GM18505 (cell line): Measurements from ENCODE around the gene KCNK6.
"Not testable (repeated sequence)": the region's sequence is repeated elsewhere in the genome, so short reads cannot be mapped to it uniquely, and the experiment has no call there.

Source experiments
- ATAC-seq: cut with Tn5 transposase; IDR thresholded peaks from one replicate; pipeline ENCODE4 v1.9.1; 2021; ENCODE audit not compliant: unreplicated experiment
- POLR2A ChIP-seq: IDR thresholded peaks from 4 replicates; pipeline ENCODE4 v1.6.1; 2011; ENCODE audit warnings: borderline replicate concordance; ENCODE audit not compliant: insufficient read depth, insufficient read length; ENCODE audit errors: extremely low read depth

KCNK6 gene

GRCh38 chr19:38323291-38323690 lies 3.6 kb downstream of the KCNK6 start:
- TF ChIP-seq POLR2A = no peak
- no peak for ATAC-seq

- no peak for ATAC-seq
- TF ChIP-seq POLR2A = no peak
Observed at GRCh38 chr19:38324431-38324830, 4.8 kb downstream of the KCNK6 start.

- no peak for TF ChIP-seq POLR2A
- no peak for ATAC-seq
Observed at GRCh38 chr19:38326591-38326990, 6.9 kb downstream of the KCNK6 start.

GRCh38 chr19:38329651-38330050 lies 10.0 kb downstream of the KCNK6 start:
- no peak for ATAC-seq
- no peak for TF ChIP-seq POLR2A

- ATAC-seq = no peak
- TF ChIP-seq POLR2A = no peak
Observed at GRCh38 chr19:38331728-38332127, 12.1 kb downstream of the KCNK6 start.

GRCh38 chr19:38333245-38333644 lies 13.6 kb downstream of the KCNK6 start:
- no peak for TF ChIP-seq POLR2A
- ATAC-seq = no peak

- ATAC-seq = peak; percentile 68
- TF ChIP-seq POLR2A = peak; percentile 53
Observed at GRCh38 chr19:38335949-38336637, 16.4 kb downstream of the KCNK6 start.

GRCh38 chr19:38336638-38337359 lies 17.2 kb downstream of the KCNK6 start:
- no peak for TF ChIP-seq POLR2A
- peak; percentile 44 for ATAC-seq

- no peak for ATAC-seq
- TF ChIP-seq POLR2A = no peak
Observed at GRCh38 chr19:38337360-38337653, 17.7 kb downstream of the KCNK6 start.

- not testable (repeated sequence) for ATAC-seq
Observed at GRCh38 chr19:38339011-38339410, 19.4 kb downstream of the KCNK6 start.

GRCh38 chr19:38340927-38341326 lies 21.3 kb downstream of the KCNK6 start:
- TF ChIP-seq POLR2A = no peak
- ATAC-seq = no peak

GRCh38 chr19:38346837-38347236 lies 27.2 kb downstream of the KCNK6 start:
- ATAC-seq = no peak
- TF ChIP-seq POLR2A = no peak

GRCh38 chr19:38350883-38351282 lies 31.2 kb downstream of the KCNK6 start:
- ATAC-seq = no peak
- no peak for TF ChIP-seq POLR2A

GRCh38 chr19:38351865-38352395 lies 32.3 kb downstream of the KCNK6 start:
- ATAC-seq = no peak

More at GRCh38 chr19:38351865-38352395, 32.3 kb downstream of the KCNK6 start:
- TF ChIP-seq POLR2A = no peak
